CD4-positive, alpha-beta T cell (primary cell): ENCODE results near the gene GALT. TPM values are rescaled to one million over a fixed set of nuclear protein-coding genes. Genes with fewer than 3 reads are reported as not detected.

Experiments
- ATAC-seq: fragments of 200-7000 bp; cut with Tn5 transposase; one replicate; pipeline ENCODE4 v1.10.0; 2022; ENCODE audit warnings: mild to moderate bottlenecking; ENCODE audit not compliant: poor library complexity
- CTCF ChIA-PET: fragments of 350-600 bp; sonication (Branson Sonifier 250); formaldehyde crosslinking; loops from one replicate; lab custom pipeline; 2021; ENCODE audit warnings: antibody characterized with exemption, inconsistent platforms; lab: Charles Lee
- POLR2A ChIA-PET: fragments of 350-600 bp; sonication (Branson Sonifier 250); formaldehyde crosslinking; loops from one replicate; lab custom pipeline; 2021; ENCODE audit warnings: antibody characterized with exemption, inconsistent platforms; lab: Charles Lee
- DNase-seq, 14 experiments: peaks; one replicate each; pipeline ENCODE4 v3.0.0-alpha.2; 2013 to 2020; ENCODE audit warnings: mixed read lengths in 2 of 14
- H3K27ac ChIP-seq, 2 donors: one replicate each; pipeline versions ENCODE4 v1.5.1 to v1.7.0; 2013; ENCODE audit warnings: low read length in 2 of 2, low read depth in 1 of 2, mild to moderate bottlenecking in 1 of 2
- H3K27me3 ChIP-seq, 2 experiments: 1 replicate in 1 of 2; 2 replicates in 1 of 2; pipeline versions ENCODE4 v1.6.1 to v1.7.0; 2013; ENCODE audit warnings: low read length in 2 of 2, control low read depth in 1 of 2, mild to moderate bottlenecking in 1 of 2, moderate library complexity in 1 of 2; ENCODE audit not compliant: insufficient read depth in 2 of 2, control insufficient read depth in 1 of 2
- H3K36me3 ChIP-seq: one replicate; pipeline ENCODE4 v1.6.1; 2013; ENCODE audit warnings: low read length, control low read depth; ENCODE audit not compliant: insufficient read depth
- H3K4me1 ChIP-seq: one replicate; pipeline ENCODE4 v1.6.1; 2013; ENCODE audit warnings: low read length, control low read depth; ENCODE audit not compliant: insufficient read depth
- H3K4me3 ChIP-seq: one replicate; pipeline ENCODE4 v1.5.1; 2013; ENCODE audit warnings: mild to moderate bottlenecking, low read length, moderate library complexity
- H3K9me3 ChIP-seq, 2 experiments: 1 replicate in 1 of 2; 2 replicates in 1 of 2; pipeline versions ENCODE4 v1.6.1 to v1.7.0; 2013; ENCODE audit warnings: low read length in 2 of 2, mild to moderate bottlenecking in 2 of 2, control low read depth in 1 of 2, moderate library complexity in 1 of 2; ENCODE audit not compliant: control insufficient read depth in 1 of 2, insufficient read depth in 1 of 2
- H3K27ac Mint-ChIP-seq: one replicate; pipeline ENCODE4 v1.8.0; 2020; ENCODE audit warnings: mixed read lengths
- H3K27me3 Mint-ChIP-seq: one replicate; pipeline ENCODE4 v1.8.0; 2021; ENCODE audit warnings: mixed read lengths
- H3K36me3 Mint-ChIP-seq: one replicate; pipeline ENCODE4 v1.8.0; 2021; ENCODE audit warnings: low read depth, mixed read lengths
- H3K4me1 Mint-ChIP-seq: one replicate; pipeline ENCODE4 v1.8.0; 2021; ENCODE audit warnings: low read depth, mixed read lengths
- H3K4me3 Mint-ChIP-seq: one replicate; pipeline ENCODE4 v1.8.0; 2020; ENCODE audit warnings: mild to moderate bottlenecking, mixed read lengths
- H3K9me3 Mint-ChIP-seq: one replicate; pipeline ENCODE4 v1.8.0; 2020; ENCODE audit warnings: mixed read lengths
- CTCF ChIP-seq: fragments of 200-600 bp; IDR thresholded peaks from one replicate; pipeline ENCODE4 v1.8.0; 2022; ENCODE audit warnings: antibody characterized with exemption, mild to moderate bottlenecking
- intact Hi-C, 2 experiments: fragments of 100-400 bp; cut with DNase I in 1 of 2; cut with micrococcal nuclease in 1 of 2; formaldehyde crosslinking; loops; one replicate each; pipeline versions ENCODE4 v1.15.1 to v1.9.0; 2023 to 2025; cut with DNase I, micrococcal nuclease
- total RNA-seq, 174 experiments: library from RNA in 2 of 174; stranded (reverse) in 2 of 174; gene quantifications; one replicate each; pipeline ENCODE4 v1.2.3 and lab custom pipeline; 2021 to 2026

The GALT gene
- total RNA-seq, 2 experiments from 2014 or later: 115 TPM

- no peak overlapping the region for H3K4me3 ChIP-seq
- H3K27me3 ChIP-seq: no peaks in the 10 kb centered on the region
- H3K36me3 ChIP-seq: no peaks in the 10 kb centered on the region
- CTCF ChIA-PET: no interaction called here
- Mint-ChIP-seq H3K36me3 (no peaks in the 10 kb centered on the region), H3K9me3 (no peaks in the 10 kb centered on the region), H3K4me3 (no peak overlapping the region), H3K27ac (no peak overlapping the region), H3K4me1 (no peaks in the 10 kb centered on the region), H3K27me3 (no peaks in the 10 kb centered on the region)
- H3K9me3 ChIP-seq: no peaks in the 10 kb centered on the region
- no peak for TF ChIP-seq CTCF
- POLR2A ChIA-PET: no interaction called here
- intact Hi-C loops: no loop called here
- H3K4me1 ChIP-seq: no peaks in the 10 kb centered on the region
- no peak for ATAC-seq
- DNase-seq: no peak
- no peak overlapping the region for H3K27ac ChIP-seq
Observed at GRCh38 chr9:34688329-34689115, 42.0 kb downstream of the GALT start.

GRCh38 chr9:34689116-34689470 lies 42.6 kb downstream of the GALT start:
- Histone ChIP-seq H3K9me3 (no peaks in the 10 kb centered on the region), H3K36me3 (no peaks in the 10 kb centered on the region), H3K4me1 (no peaks in the 10 kb centered on the region), H3K4me3 (no peak overlapping the region), H3K27me3 (no peaks in the 10 kb centered on the region), H3K27ac (no peak overlapping the region)
- intact Hi-C loops: no loop called here
- Mint-ChIP-seq H3K4me3 (no peak overlapping the region), H3K27me3 (no peaks in the 10 kb centered on the region), H3K9me3 (no peaks in the 10 kb centered on the region), H3K4me1 (no peaks in the 10 kb centered on the region), H3K27ac (no peak overlapping the region), H3K36me3 (no peaks in the 10 kb centered on the region)
- ATAC-seq (no peak), DNase-seq (no peak)
- ChIA-PET CTCF (no interaction called here), POLR2A (no interaction called here)
- TF ChIP-seq CTCF: no peak

GRCh38 chr9:34689512-34689911 lies 43.0 kb downstream of the GALT start:
- H3K4me3 Mint-ChIP-seq: no peak overlapping the region
- ChIA-PET POLR2A (no interaction called here), CTCF (no interaction called here)
- Histone ChIP-seq H3K4me3 (no peak overlapping the region), H3K36me3 (no peaks in the 10 kb centered on the region), H3K27ac (no peak overlapping the region), H3K9me3 (no peaks in the 10 kb centered on the region), H3K27me3 (no peaks in the 10 kb centered on the region), H3K4me1 (no peaks in the 10 kb centered on the region)
- ATAC-seq (no peak), DNase-seq (no peak)
- no peaks in the 10 kb centered on the region for H3K27me3 Mint-ChIP-seq
- no peaks in the 10 kb centered on the region for H3K36me3 Mint-ChIP-seq
- no peak for TF ChIP-seq CTCF
- H3K4me1 Mint-ChIP-seq: no peaks in the 10 kb centered on the region
- no peak overlapping the region for H3K27ac Mint-ChIP-seq
- H3K9me3 Mint-ChIP-seq: no peaks in the 10 kb centered on the region
- intact Hi-C loops: no loop called here
